ENCODE measurements around the gene ANGPTL2.
"Not testable (repeated sequence)": the region's sequence is repeated elsewhere in the genome, so short reads cannot be mapped to it uniquely, and the experiment has no call there.

Gene ANGPTL2

GRCh38 chr9:127122176-127123063 is at the start of gene ANGPTL2:
Gene ANGPTL2 (minus strand): TSS chr9:127122635. CDS start chr9:127108731, 13,904 bp downstream.
- DNase-seq (ENCODE audit: low spot score): peak; percentile 94

DNA sequence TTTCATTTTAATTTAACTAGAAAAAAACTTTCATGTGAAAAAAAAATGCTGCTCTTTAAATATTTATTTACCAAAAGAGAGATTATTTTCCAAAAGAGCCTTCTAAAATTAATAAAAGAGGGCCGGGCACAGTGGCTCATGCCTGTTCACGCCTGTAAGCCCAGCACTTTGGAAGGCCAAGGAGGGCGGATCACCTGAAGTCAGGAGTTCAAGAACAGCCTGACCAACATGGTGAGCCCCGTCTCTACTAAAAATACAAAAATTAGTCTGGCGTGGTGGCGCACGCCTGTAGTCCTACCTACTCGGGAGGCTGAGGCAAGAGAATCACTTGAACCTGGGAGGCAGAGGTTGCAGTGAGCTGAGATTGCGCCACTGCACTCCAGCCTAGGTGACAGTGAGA is 48.9 kb upstream of the ANGPTL2 start:
- DNase-seq (ENCODE audit: low spot score): not testable (repeated sequence)

GRCh38 chr9:127170652-127171051 is 48.2 kb upstream of the ANGPTL2 start:
- DNase-seq (ENCODE audit: low spot score): no peak

DNA sequence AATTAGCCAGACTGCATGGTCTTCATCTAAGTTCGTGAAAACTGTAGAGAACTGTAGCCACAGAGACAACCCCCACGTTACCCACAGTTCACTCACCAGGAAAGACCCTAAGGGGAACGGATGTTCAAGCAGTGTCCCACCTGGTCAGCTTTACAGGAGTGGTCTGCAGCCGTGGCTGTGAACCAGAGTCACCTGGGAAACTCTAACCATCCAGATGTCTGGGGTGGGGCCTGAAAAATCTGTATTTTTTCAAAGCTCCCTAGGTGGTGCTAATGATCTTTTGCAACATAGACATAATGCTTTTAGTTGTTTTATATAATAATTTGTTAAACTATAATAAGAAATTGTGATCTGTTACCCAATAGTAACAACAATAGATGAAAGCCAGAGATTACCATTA is 47.7 kb upstream of the ANGPTL2 start:
- no peak for DNase-seq (ENCODE audit: low spot score)

- no peak for DNase-seq (ENCODE audit: low spot score)
Measured at GRCh38 chr9:127169575-127169883, 47.1 kb upstream of the ANGPTL2 start.

- DNase-seq (ENCODE audit: low spot score): no peak
Measured at GRCh38 chr9:127168756-127169574, 46.5 kb upstream of the ANGPTL2 start.

GRCh38 chr9:127167560-127168326 is 45.3 kb upstream of the ANGPTL2 start:
- DNase-seq (ENCODE audit: low spot score): no peak

GRCh38 chr9:127166651-127167524 is 44.5 kb upstream of the ANGPTL2 start:
- DNase-seq (ENCODE audit: low spot score): no peak

DNA sequence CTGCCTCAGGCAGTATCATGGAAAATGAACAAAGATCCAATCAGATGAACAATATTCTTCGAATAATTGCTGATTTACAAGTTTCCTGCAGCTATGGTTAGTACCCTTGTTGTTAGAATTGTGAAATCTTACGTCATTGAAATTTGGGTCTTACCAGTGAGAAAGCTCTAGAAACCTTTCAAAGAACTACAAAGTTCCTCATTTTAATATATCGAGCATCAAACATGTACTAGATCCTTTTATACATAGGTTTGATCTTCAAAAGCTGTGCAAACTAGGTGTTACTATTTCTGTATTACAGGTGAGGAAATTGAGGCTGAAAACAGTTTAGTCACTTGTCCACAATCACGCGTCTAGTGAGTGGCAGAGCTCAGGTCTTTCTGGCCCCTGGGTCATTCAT is 43.7 kb upstream of the ANGPTL2 start:
- DNase-seq (ENCODE audit: low spot score): no peak

DNA sequence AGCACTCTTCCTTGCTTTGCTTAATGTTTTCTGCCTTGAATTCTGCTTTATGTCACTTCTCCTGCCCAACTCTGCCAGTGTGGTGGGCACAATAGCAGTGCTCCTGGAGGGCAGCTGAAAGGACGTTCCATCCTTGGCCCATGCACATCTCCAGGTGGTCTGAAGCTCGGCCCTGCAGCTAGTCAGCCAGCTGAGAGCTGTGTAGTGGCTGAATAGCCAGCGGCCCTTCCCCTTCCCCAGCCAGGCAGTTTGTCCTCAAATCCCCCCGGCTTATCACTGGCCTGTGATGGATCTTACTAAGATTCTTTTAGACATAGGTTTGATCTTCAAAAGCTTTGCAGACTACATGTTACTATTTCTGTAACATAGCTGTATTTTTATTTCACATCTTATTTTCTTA is 42.7 kb upstream of the ANGPTL2 start:
- DNase-seq (ENCODE audit: low spot score): no peak

DNA sequence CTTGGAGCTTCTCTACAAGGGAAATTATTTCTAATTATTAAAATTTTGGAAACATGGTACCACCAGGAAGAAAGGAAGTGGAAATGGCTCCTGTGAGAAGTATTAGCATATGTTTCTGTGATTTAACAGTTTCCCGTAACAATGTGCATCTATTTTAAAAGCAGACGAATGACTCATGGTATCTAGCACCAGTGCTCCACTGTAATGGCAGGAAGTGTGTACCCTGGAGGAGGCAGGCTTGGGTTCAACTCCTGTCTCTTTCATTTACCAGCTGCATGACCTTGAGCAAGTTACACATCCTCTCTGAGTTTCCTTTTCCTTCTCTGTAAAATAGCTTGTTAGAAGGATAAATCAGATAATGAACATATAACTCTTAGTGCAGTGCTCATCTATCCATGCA is 41.0 kb upstream of the ANGPTL2 start:
- no peak for DNase-seq (ENCODE audit: low spot score)

DNA sequence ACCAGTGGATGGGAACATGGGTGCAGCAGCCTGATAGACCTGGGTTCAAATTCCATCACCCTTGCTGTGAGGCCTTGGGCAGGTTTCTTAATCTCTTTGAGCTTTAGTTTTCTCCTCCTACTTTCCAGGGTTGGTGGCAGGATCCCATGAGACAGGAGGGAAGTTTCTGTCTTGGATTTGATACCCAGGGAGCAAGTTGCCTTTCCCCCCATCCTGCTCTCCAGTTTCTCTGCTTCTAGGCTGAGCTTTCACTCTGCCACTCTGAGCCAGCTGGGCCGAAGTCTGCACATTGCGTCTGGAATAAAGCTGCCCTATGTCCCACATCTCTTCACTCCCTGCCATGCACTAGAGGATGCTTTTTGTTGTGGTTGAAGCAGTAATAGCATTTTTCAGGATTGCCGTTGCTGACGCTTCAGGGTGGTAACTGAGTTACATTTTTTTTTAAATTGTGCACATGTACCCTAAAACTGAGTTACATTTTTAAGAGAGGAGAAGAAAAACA is 40.5 kb upstream of the ANGPTL2 start:
- DNase-seq (ENCODE audit: low spot score): no peak

DNA sequence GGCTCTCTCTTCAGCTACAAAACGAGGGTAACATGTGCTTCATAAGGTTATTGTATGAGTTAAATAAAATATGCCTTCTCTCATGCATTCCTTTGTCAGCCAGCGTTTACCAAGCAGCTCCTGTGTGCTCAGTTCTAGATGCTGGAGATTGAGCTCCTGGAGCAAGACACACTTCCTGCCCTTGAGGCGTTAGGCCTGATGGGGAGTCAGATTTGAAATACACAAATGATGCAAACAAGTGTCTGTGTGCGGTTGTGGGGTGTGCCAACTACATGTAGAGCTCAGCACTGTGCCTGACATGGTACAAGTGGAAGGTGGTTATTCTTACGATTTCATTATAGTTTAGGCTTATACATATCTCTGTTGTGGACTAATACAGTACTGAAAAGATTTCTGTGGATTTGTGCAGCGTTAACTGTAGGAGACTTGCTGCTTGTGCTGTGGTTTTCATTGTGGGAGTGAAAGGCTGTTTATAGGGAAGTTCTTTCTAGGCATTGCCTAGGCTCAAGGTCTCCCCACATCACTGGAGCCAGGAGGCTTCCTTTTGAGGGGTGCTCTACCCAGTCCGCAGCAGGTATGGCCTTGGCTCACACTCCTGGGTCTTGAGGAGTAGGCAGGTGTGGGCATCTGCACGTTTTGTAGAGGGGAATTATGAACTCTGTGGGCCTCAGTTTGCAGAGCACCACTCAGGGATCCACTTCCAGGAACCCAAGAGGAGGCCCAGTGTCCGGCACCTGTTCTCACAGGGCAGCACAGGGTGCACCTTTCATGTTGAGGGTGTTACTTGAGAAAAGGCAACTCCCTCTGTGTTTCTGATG is 39.8 kb upstream of the ANGPTL2 start:
- no peak for DNase-seq (ENCODE audit: low spot score)

- DNase-seq (ENCODE audit: low spot score): no peak
Measured at GRCh38 chr9:127161081-127161624, 38.7 kb upstream of the ANGPTL2 start.

GRCh38 chr9:127159949-127160610 is 37.6 kb upstream of the ANGPTL2 start:
- DNase-seq (ENCODE audit: low spot score): no peak

DNA sequence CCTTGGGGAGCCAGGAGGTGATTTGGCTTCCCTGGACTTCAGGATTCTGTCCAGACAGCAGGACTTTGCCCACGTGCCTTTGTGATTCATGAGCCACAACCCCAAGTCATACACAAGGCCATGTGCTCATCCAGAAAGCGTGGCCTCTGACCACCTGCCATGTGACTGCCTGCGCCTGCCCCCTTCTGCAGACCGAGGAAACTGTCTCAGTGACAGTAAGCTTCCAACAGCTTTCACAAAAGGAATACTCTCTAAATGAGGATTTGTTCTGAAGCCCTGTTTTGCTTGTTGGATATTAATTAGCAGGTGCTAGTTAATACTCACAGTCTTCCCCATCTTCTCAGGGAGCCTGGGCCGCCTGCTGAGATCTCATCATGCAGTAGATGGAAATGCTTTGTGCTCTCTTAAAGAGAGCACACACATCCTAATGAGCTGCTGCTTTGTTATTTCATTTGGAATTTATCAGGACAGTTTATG is 36.9 kb upstream of the ANGPTL2 start:
- peak; percentile 82 for DNase-seq (ENCODE audit: low spot score)

DNA sequence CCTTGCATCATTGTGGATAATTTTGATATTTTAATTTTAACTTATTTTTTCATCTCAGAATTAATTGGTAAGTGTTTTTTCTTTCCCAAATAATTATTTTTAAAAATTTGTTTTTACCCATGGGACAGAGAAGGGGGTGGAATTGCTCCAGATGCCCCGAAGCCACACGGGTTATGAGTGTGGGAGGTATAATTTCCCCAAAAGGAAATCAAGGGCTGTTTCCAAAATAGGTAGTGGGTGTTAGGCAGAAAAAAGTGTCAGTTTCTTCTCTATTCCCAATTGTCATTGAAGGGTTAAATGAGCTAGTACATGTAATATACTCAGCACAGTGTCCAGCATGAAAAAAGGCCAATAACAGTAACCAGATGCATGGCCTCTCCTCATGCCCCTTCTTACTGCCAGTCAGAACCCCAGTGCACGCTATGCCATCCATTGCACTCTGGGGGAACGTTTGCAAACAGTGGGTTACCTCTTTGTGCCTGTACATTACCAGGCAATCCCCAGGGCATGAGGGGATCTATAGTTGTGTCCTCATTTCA is 36.4 kb upstream of the ANGPTL2 start:
- DNase-seq (ENCODE audit: low spot score): no peak

DNA sequence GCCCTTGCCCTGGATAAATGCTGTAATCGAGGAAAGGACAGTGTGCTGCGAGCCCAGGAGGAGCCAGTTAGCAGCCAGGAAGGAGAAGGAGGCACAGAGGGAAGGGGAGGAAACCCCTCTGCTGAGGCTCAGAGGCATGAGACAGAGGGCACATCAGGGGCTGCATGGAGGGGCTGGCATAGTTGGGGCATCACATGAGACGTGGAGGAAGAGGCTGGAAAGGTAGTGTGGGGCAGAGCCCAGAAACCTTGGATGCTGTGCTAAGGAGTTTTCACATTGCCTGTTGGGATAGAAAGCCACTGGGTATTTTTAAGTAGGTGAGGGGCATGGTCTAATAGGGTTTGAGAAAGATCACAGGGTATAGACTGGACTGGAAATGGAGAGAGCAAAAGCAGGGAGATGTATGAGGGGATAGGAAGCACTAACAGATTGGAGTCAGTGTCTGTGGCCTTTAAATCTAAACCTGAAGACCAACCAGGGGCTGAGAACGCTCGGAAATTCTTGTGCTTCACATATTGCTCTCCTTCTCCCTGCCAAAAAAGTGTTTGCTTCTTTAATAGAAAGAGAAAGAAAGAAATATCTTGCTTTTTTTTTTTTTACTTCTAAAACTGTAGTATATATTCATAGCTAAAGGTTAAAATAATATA is 33.0 kb upstream of the ANGPTL2 start:
- no peak for DNase-seq (ENCODE audit: low spot score)
